ENCODE results near the gene RABGAP1.

Gene RABGAP1

GRCh38 chr9:123036893-123037545, 96.2 kb downstream of the RABGAP1 start:
- DNase-seq (ENCODE audit: insufficient read length, low spot score) (no peak), FAIRE-seq (no peak)
- no peak for TF ChIP-seq POLR2A (IDR thresholded peaks at IDR 0.05; ENCODE audit: low read depth, low read length)
- TF ChIP-seq POU2F2 (IDR thresholded peaks at IDR 0.05; ENCODE audit: low read depth, low read length): no peak
- TF ChIP-seq SPI1 (IDR thresholded peaks at IDR 0.05; ENCODE audit: low read depth, low read length): no peak
- no peak for TF ChIP-seq POLR2AphosphoS5 (IDR thresholded peaks at IDR 0.05; ENCODE audit: low read depth, low read length)
- TF ChIP-seq TAF1 (IDR thresholded peaks at IDR 0.05; ENCODE audit: low read depth, low read length): no peak
- TF ChIP-seq PAX5 (IDR thresholded peaks at IDR 0.05; ENCODE audit: insufficient read depth, low read length, severe bottlenecking): no peak

DNA sequence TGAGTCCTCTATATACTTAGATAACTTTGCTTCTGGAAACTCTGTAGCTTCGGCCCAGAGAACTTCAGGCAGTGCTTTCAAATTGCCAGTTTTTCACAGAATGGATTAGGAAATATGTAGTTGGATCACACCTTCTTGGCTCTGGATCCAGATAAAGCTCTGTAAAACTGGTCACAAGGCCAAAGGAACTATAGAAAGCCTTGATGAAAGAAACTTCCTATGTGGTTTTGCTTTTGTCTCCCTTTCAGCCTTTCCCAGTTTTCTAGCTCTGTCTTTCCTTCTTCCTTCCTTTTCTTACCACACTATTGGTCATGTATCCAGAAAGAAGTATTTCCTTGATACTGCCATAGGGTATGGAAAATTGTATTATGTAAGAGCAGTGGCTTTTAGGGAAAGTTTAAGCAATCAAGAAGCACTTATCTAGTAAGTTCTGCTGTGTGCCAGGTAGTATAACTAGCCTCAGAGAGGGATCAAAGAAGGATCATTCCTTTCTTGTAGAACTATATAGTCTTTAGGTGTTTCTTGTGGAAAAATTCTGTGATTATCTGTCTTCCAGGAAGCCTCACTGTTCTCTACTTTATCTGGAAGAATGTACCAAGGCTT, 98.9 kb downstream of the RABGAP1 start:
- TF ChIP-seq POLR2AphosphoS5 (IDR thresholded peaks at IDR 0.05; ENCODE audit: low read depth, low read length) (no peak), SPI1 (IDR thresholded peaks at IDR 0.05; ENCODE audit: low read depth, low read length) (no peak), TAF1 (IDR thresholded peaks at IDR 0.05; ENCODE audit: low read depth, low read length) (no peak), POU2F2 (IDR thresholded peaks at IDR 0.05; ENCODE audit: low read depth, low read length) (no peak), PAX5 (IDR thresholded peaks at IDR 0.05; ENCODE audit: insufficient read depth, low read length, severe bottlenecking) (no peak), POLR2A (IDR thresholded peaks at IDR 0.05; ENCODE audit: low read depth, low read length) (no peak)
- DNase-seq (ENCODE audit: insufficient read length, low spot score): no peak
- no peak for FAIRE-seq

- DNase-seq (ENCODE audit: insufficient read length, low spot score): no peak
- FAIRE-seq: no peak
- TF ChIP-seq POLR2A (IDR thresholded peaks at IDR 0.05; ENCODE audit: low read depth, low read length): no peak
- no peak for TF ChIP-seq PAX5 (IDR thresholded peaks at IDR 0.05; ENCODE audit: insufficient read depth, low read length, severe bottlenecking)
- TF ChIP-seq POLR2AphosphoS5 (IDR thresholded peaks at IDR 0.05; ENCODE audit: low read depth, low read length): no peak
- no peak for TF ChIP-seq POU2F2 (IDR thresholded peaks at IDR 0.05; ENCODE audit: low read depth, low read length)
- no peak for TF ChIP-seq TAF1 (IDR thresholded peaks at IDR 0.05; ENCODE audit: low read depth, low read length)
- TF ChIP-seq SPI1 (IDR thresholded peaks at IDR 0.05; ENCODE audit: low read depth, low read length): no peak
These were observed 100.0 kb downstream of the RABGAP1 start for GRCh38 chr9:123040801-123041200.

- DNase-seq (ENCODE audit: insufficient read length, low spot score) (no peak), FAIRE-seq (no peak)
- no peak for TF ChIP-seq TAF1 (IDR thresholded peaks at IDR 0.05; ENCODE audit: low read depth, low read length)
- no peak for TF ChIP-seq POU2F2 (IDR thresholded peaks at IDR 0.05; ENCODE audit: low read depth, low read length)
- no peak for TF ChIP-seq PAX5 (IDR thresholded peaks at IDR 0.05; ENCODE audit: insufficient read depth, low read length, severe bottlenecking)
- no peak for TF ChIP-seq SPI1 (IDR thresholded peaks at IDR 0.05; ENCODE audit: low read depth, low read length)
- no peak for TF ChIP-seq POLR2A (IDR thresholded peaks at IDR 0.05; ENCODE audit: low read depth, low read length)
- TF ChIP-seq POLR2AphosphoS5 (IDR thresholded peaks at IDR 0.05; ENCODE audit: low read depth, low read length): no peak
These were observed 100.7 kb downstream of the RABGAP1 start for GRCh38 chr9:123041489-123041888.

DNA sequence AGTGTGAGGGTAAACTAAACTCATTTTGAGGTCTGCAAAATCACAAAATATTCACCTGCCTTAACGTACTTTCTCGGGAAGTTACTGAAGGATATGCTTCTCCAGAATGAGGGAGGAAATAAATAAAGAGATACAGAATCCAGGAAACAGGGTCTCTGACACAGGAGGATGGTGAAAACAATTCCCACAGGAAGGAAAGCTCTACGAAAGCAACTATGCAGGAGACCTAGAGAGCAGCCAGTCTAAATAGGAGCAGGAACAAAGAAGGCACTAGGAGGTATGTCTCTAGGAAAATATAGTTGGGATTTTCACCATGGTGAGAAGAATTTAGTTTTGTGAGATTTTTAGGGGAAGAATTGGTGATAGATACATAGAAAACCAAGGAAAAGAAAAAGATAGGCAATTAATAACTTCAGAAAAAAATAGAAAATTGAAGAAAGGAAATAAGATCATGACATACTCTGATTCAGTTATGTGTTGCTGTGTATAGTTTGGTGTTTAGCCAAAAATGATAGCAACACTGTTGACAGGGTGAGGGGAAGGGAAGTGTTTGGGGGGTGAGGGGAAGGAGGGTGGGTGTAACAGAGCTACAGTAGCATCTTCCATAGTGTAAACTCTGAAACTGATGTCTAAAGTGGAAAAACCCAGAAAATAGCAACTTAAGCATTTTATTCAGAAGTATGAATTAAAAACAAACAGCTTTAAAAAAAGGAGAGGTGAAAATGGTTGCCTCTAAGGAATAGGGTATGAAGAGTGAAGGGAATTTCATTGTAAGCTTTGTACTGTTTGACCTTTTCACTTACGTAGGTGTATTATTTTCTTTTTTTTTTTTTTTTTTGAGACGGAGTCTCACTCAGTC, 102.5 kb downstream of the RABGAP1 start:
- DNase-seq (ENCODE audit: insufficient read length, low spot score): no peak
- TF ChIP-seq POLR2A (IDR thresholded peaks at IDR 0.05; ENCODE audit: low read depth, low read length) (no peak), SPI1 (IDR thresholded peaks at IDR 0.05; ENCODE audit: low read depth, low read length) (no peak), TAF1 (IDR thresholded peaks at IDR 0.05; ENCODE audit: low read depth, low read length) (no peak), PAX5 (IDR thresholded peaks at IDR 0.05; ENCODE audit: insufficient read depth, low read length, severe bottlenecking) (no peak), POU2F2 (IDR thresholded peaks at IDR 0.05; ENCODE audit: low read depth, low read length) (no peak), POLR2AphosphoS5 (IDR thresholded peaks at IDR 0.05; ENCODE audit: low read depth, low read length) (no peak)
- FAIRE-seq: peak; percentile 9

GRCh38 chr9:123044586-123044985, 103.8 kb downstream of the RABGAP1 start:
- TF ChIP-seq SPI1 (IDR thresholded peaks at IDR 0.05; ENCODE audit: low read depth, low read length) (no peak), POLR2AphosphoS5 (IDR thresholded peaks at IDR 0.05; ENCODE audit: low read depth, low read length) (no peak), POLR2A (IDR thresholded peaks at IDR 0.05; ENCODE audit: low read depth, low read length) (no peak), PAX5 (IDR thresholded peaks at IDR 0.05; ENCODE audit: insufficient read depth, low read length, severe bottlenecking) (no peak), TAF1 (IDR thresholded peaks at IDR 0.05; ENCODE audit: low read depth, low read length) (no peak), POU2F2 (IDR thresholded peaks at IDR 0.05; ENCODE audit: low read depth, low read length) (no peak)
- DNase-seq (ENCODE audit: insufficient read length, low spot score) (no peak), FAIRE-seq (peak; percentile 54)

DNA sequence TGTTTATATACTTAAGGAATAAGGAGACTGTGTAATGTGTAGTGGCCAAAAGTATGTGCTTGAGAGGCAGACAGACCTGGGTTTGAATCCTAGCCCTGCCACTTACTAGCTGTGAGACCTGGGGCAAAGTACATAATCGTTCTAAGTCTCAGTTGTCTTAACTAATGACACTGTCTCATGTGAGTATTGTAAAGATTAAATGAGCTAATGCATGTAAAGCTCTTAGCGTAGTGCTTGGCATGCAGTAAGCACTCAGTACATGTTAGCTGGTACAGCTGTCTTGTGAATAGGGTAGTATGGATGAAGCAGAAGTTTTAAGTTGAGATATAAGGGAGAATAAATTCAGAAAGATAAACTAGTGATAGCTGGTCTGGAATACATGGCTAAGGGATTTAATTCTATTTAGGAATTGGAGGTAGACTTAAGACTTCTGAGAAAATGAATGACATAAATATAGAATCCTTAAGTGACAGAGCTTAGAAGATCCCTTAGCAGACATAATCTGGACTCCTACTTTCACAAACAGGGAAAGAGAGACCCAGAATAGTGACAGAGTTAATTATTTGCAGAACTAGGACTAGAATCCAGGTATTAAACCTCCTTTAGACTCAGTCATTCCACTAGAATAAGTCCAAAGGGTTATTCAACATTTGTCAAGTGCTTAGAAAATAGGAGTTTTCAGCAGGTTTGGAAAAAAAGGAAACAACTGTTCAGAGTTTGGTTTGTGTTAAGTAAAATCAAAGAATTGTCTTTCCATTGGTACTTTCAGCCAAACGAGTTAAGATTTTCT, 105.8 kb downstream of the RABGAP1 start:
- FAIRE-seq (peak; percentile 62), DNase-seq (ENCODE audit: insufficient read length, low spot score) (no peak)
- TF ChIP-seq PAX5 (IDR thresholded peaks at IDR 0.05; ENCODE audit: insufficient read depth, low read length, severe bottlenecking) (no peak), POU2F2 (IDR thresholded peaks at IDR 0.05; ENCODE audit: low read depth, low read length) (no peak), POLR2AphosphoS5 (IDR thresholded peaks at IDR 0.05; ENCODE audit: low read depth, low read length) (no peak), SPI1 (IDR thresholded peaks at IDR 0.05; ENCODE audit: low read depth, low read length) (no peak), POLR2A (IDR thresholded peaks at IDR 0.05; ENCODE audit: low read depth, low read length) (no peak), TAF1 (IDR thresholded peaks at IDR 0.05; ENCODE audit: low read depth, low read length) (no peak)

DNA sequence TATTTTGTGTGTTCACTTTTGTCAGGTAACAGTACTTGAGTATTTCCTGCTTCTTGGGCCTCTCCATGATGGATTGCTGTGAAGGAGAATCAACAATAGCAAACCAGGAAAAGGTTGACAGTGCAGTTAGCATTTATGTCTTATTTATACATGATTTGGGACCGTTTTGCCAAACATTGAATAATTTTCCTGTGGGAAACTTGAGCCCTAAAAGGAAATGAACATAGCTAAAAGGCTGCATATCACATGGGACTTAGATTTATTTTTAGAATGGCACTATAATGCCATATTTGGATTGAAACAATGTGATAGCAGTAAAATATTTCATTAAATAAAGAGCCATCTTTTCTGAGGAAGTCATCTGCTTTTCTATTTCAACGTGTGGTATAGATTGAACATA, 107.9 kb downstream of the RABGAP1 start:
- TF ChIP-seq PAX5 (IDR thresholded peaks at IDR 0.05; ENCODE audit: insufficient read depth, low read length, severe bottlenecking) (no peak), SPI1 (IDR thresholded peaks at IDR 0.05; ENCODE audit: low read depth, low read length) (no peak), POLR2A (IDR thresholded peaks at IDR 0.05; ENCODE audit: low read depth, low read length) (no peak), POLR2AphosphoS5 (IDR thresholded peaks at IDR 0.05; ENCODE audit: low read depth, low read length) (no peak), TAF1 (IDR thresholded peaks at IDR 0.05; ENCODE audit: low read depth, low read length) (no peak), POU2F2 (IDR thresholded peaks at IDR 0.05; ENCODE audit: low read depth, low read length) (no peak)
- FAIRE-seq: no peak
- no peak for DNase-seq (ENCODE audit: insufficient read length, low spot score)

Measured in GM12891 (cell line).